ES-I3 (cell line): Measurements from ENCODE around the gene MPRIP.

Experiments used
- H3K36me3 ChIP-seq: 2 replicates; pipeline ENCODE4 v1.6.1; 2013; ENCODE audit warnings: mild to moderate bottlenecking, low read length, control low read depth, moderate library complexity; ENCODE audit not compliant: insufficient read depth
- H3K4me1 ChIP-seq: 2 replicates; pipeline ENCODE4 v1.6.1; 2013; ENCODE audit warnings: mild to moderate bottlenecking, control low read depth, low read length; ENCODE audit not compliant: insufficient read depth
- H3K9ac ChIP-seq: 2 replicates; pipeline ENCODE4 v1.6.1; 2013; ENCODE audit warnings: low read depth, mild to moderate bottlenecking, low read length, moderate library complexity
- H3K9me3 ChIP-seq: 2 replicates; pipeline ENCODE4 v1.6.1; 2013; ENCODE audit warnings: mild to moderate bottlenecking, low read length, moderate library complexity; ENCODE audit not compliant: control insufficient read depth, insufficient read depth

The MPRIP gene

GRCh38 chr17:17205368-17206123 is 163.3 kb downstream of the MPRIP start:
- no peaks in the 10 kb centered on the region for H3K9me3 ChIP-seq
- H3K36me3 ChIP-seq, result no peaks in the 10 kb centered on the region; the same call in 1 of the 2 replicates
- no peaks in the 10 kb centered on the region for H3K4me1 ChIP-seq
- no peak overlapping the region for H3K9ac ChIP-seq

- H3K9me3 ChIP-seq, result no peaks in the 10 kb centered on the region
- H3K36me3 ChIP-seq, result no peaks in the 10 kb centered on the region; the same call in 1 of the 2 replicates
- H3K4me1 ChIP-seq, result no peaks in the 10 kb centered on the region
- H3K9ac ChIP-seq, result no peak within 1 kb of the TSS
Observed at GRCh38 chr17:17206124-17206912, 164.1 kb downstream of the MPRIP start, which contains the start of gene PLD6. TSS of gene PLD6 (minus strand) at chr17:17206333. CDS start at chr17:17206286, 47 bp downstream.

DNA sequence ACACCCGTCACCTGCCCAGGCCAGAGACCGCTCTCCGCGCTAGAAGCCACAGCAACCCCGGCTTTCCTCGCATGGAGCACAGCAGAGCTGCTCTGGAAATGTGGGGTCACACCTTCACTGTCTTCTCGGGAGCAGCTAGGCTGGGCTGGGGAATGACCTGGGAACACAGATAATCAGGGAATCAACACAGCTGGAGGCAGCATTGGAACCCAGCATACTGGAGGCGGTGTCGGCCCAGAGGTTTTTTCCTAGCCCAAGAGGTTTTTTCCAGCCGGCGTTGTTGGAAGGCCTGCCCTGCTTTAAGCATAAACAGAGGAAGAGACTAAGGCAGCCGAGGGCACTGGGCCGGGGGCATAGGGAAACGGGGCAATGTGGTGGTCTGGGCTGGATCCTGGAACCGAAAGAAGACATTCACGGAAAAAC is 164.7 kb downstream of the MPRIP start:
- Histone ChIP-seq H3K4me1 (no peaks in the 10 kb centered on the region), H3K9ac (no peak overlapping the region), H3K9me3 (no peaks in the 10 kb centered on the region), H3K36me3 (no peaks in the 10 kb centered on the region; the same call in 1 of the 2 replicates)

DNA sequence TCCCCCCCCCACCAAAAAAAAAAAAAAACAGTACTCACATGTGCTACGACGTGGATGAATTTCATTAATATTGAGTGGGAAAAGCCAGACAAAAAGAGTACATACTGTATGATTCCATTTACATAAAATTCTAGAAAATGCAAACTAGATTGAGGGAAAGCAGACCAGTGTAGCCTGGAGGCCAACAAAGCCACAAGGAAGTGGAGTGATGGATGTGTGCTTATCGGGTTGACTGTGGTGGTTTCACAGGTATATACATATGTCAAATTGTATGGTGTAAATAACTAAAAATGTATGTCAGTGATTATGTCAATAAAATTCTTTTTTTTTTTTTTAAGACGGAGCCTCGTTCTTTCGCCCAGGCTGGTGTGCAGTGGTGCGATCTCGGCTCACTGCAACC is 165.7 kb downstream of the MPRIP start:
- Histone ChIP-seq H3K9me3 (no peaks in the 10 kb centered on the region), H3K36me3 (no peaks in the 10 kb centered on the region; the same call in 1 of the 2 replicates), H3K4me1 (no peaks in the 10 kb centered on the region), H3K9ac (no peak overlapping the region)

GRCh38 chr17:17213775-17214174 is 171.5 kb downstream of the MPRIP start:
- H3K4me1 ChIP-seq, result no peaks in the 10 kb centered on the region
- H3K36me3 ChIP-seq, result peaks cover 10% of the 10 kb centered on the region

DNA sequence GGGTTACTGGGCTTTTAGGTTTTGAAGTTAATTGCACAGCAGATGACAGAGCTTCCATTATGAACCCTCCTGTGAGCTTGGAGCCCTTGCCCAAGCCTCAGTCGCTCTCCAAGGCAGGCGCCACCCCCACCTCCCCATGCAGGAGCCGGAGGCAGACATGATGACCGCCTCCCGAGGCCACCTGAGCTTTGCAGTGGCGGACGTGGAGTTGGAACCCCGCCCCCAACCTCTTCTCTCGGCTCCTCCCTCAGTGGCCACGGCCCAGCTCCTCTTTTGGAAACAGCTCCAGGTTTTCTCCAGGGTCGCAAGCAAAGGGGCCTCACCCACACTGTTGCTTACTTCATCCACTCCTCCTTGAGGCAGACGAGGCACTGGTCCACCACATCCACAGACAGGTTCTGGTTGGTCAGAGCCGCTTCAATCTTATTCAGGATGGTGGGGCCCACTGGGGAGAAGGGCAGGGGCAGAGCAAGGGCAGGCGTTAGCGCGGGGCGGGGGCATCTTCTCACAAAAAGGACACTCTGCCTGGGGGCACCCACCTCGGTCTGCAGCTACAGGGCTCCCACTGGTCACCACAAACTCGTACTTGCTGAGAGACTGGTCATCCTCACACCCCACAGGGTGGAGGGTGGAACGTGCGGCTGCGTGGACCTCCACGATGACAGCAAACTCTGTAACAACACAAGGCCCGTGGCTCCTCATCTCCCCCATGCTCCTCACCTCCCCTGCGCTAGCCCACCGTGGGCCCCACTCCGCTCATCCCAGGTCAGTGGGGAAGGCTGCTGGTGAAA is 172.6 kb downstream of the MPRIP start:
- peaks cover 12% of the 10 kb centered on the region for H3K36me3 ChIP-seq

More at GRCh38 chr17:17213775-17214174, 171.5 kb downstream of the MPRIP start:
- Histone ChIP-seq H3K9ac (no peak overlapping the region), H3K9me3 (no peaks in the 10 kb centered on the region)

GRCh38 chr17:17215575-17215974 is 173.3 kb downstream of the MPRIP start:
- H3K36me3 ChIP-seq, result peaks cover 15% of the 10 kb centered on the region
- no peaks in the 10 kb centered on the region for H3K9me3 ChIP-seq
- no peak overlapping the region for H3K9ac ChIP-seq
- H3K4me1 ChIP-seq, result no peaks in the 10 kb centered on the region

More for the DNA sequence above, 172.6 kb downstream of the MPRIP start:
- H3K4me1 ChIP-seq, result no peaks in the 10 kb centered on the region
- no peak overlapping the region for H3K9ac ChIP-seq
- no peaks in the 10 kb centered on the region for H3K9me3 ChIP-seq

DNA sequence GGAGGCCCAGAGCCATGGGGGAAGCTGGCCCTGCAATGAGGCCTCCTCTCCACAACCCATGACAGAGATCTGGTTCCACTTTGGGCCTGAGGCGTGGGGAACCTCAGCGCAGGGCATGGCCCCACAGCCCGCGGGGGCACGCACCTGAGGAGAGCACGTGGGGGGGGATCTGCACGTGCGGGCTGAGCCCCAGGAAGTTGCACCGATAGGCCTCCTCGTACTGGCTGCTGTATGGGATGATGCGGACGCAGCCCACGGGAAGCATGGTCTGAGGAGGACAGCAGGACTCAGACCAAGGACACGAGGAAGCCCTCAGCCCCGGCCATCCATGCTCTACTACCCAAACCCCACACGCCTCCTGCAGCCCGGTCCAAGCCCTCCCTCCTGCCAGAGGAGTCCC is 174.0 kb downstream of the MPRIP start:
- no peak overlapping the region for H3K9ac ChIP-seq
- no peaks in the 10 kb centered on the region for H3K9me3 ChIP-seq
- no peaks in the 10 kb centered on the region for H3K4me1 ChIP-seq
- H3K36me3 ChIP-seq, result peaks cover 22% of the 10 kb centered on the region

DNA sequence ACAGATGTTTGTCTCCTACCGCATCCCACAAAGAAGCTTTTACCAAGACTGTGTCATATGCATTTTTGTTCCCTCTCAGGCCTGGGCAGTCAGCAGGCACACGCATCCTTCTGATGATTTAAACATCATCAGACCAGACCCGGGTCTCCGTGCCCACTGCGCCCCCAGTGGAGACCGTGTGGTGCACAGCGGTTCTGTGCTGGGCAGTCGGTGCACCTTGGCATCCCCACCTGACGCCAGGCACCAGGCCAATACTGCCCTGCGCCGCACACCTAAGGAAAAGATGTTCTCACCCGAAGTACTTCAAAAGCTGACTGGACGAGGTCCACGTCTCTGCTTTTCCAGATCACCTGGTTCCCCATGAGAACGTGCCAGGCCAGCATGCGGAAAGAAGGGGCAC is 174.5 kb downstream of the MPRIP start:
- Histone ChIP-seq H3K9ac (no peak overlapping the region), H3K36me3 (peaks cover 22% of the 10 kb centered on the region), H3K9me3 (no peaks in the 10 kb centered on the region), H3K4me1 (no peaks in the 10 kb centered on the region)

DNA sequence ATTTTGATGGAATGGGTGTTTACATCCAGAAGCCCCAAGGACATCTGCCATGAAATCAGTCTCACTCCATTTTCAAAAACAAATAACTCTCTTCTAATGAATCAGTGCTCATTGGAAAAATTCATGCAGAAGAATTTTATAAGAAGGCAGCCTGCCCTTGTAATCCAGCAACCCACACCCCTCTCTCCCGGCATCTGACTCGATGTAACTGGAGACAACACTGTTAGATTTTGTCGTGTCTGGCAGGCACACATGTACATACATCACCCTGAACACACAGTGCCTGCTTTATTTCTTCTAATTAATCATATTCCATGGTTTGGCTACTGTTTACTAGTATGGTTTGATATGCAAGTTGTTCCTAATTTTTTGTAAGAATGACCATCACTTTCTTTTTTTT is 175.7 kb downstream of the MPRIP start:
- H3K9ac ChIP-seq, result no peak overlapping the region
- no peaks in the 10 kb centered on the region for H3K4me1 ChIP-seq
- peaks cover 26% of the 10 kb centered on the region for H3K36me3 ChIP-seq
- H3K9me3 ChIP-seq, result no peaks in the 10 kb centered on the region

GRCh38 chr17:17220529-17220928 is 178.3 kb downstream of the MPRIP start:
- Histone ChIP-seq H3K36me3 (peaks cover 44% of the 10 kb centered on the region), H3K4me1 (no peaks in the 10 kb centered on the region), H3K9ac (no peak overlapping the region), H3K9me3 (no peaks in the 10 kb centered on the region)

DNA sequence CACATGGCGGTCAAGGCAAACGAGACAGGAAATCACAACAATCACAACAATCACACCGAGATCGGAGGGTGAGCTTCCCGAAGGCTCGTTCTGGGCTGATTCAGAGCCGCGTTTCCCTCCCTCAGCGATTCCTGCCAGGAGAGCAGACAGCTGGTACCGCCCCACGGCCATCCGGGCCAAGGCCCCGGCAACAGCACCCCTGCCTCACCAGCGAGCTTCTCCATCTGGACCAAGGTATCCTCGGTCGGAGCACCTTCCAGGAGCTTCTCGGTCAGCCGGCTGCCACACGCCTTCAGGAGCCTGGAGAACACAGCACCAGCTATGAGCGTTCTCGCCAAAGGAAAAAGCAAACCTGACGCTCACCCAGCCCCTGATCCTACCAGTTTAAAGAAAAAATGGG is 179.1 kb downstream of the MPRIP start:
- H3K4me1 ChIP-seq, result no peaks in the 10 kb centered on the region
- H3K9ac ChIP-seq, result no peak overlapping the region
- no peaks in the 10 kb centered on the region for H3K9me3 ChIP-seq
- peaks cover 47% of the 10 kb centered on the region for H3K36me3 ChIP-seq

DNA sequence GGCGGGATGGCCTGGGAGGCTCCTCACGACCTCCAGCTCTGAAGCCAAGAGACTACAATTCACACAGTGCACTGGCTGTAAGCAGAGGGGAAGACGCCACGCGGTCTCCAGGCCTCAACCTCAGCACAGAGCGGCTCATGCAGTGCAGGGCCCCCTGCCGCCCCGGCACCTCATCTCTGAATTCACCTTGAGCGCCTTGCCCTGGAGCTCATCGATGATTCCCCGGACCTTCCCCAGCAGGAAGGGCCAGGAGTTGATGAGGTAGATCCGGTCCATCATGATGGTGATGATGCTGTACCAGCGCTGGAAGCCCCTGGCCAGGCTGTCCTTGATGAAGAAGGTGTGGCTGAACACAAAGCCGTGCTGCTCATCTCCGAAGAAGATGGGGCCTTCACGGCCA is 181.5 kb downstream of the MPRIP start:
- no peaks in the 10 kb centered on the region for H3K4me1 ChIP-seq
- no peak overlapping the region for H3K9ac ChIP-seq
- H3K36me3 ChIP-seq, result peaks cover 40% of the 10 kb centered on the region
- H3K9me3 ChIP-seq, result no peaks in the 10 kb centered on the region

GRCh38 chr17:17224137-17224536 is 181.9 kb downstream of the MPRIP start:
- Histone ChIP-seq H3K9me3 (no peaks in the 10 kb centered on the region), H3K36me3 (peaks cover 38% of the 10 kb centered on the region), H3K9ac (no peak overlapping the region), H3K4me1 (no peaks in the 10 kb centered on the region)
